Endothelial cell of umbilical vein (primary cell): ENCODE results near the gene CUL5. TPM values are rescaled to one million over a fixed set of nuclear protein-coding genes. Genes with fewer than 3 reads are reported as not detected.

Experiments used
- BruUV-seq: library from RNA; stranded (reverse); fragments of 400-500 nt; replicated peaks from 2 replicates; lab custom pipeline; 2021; lab: Mats Ljungman, UMichigan
- CTCF ChIA-PET: fragments of 300-600, 350-600 bp; sonication (Branson Sonifier 250); formaldehyde crosslinking; loops from one replicate; lab custom pipeline; 2021; ENCODE audit warnings: antibody characterized with exemption, inconsistent platforms; lab: Charles Lee
- POLR2A ChIA-PET: fragments of 300-600, 350-600 bp; sonication (Branson Sonifier 250); formaldehyde crosslinking; loops from one replicate; lab custom pipeline; 2021; ENCODE audit warnings: antibody characterized with exemption, inconsistent platforms; lab: Charles Lee
- DNase-seq: peaks from one replicate; pipeline ENCODE4 v3.0.0-alpha.2; 2011; ENCODE audit warnings: low read depth, low spot score
- FAIRE-seq: peaks from 2 replicates; lab custom pipeline; 2011; peaks lifted over from hg19 to GRCh38; lab: Jason Lieb, UNC
- H2AFZ ChIP-seq: 2 replicates; pipeline ENCODE4 v1.6.0; 2012; ENCODE audit warnings: low read depth, low read length, control low read depth, inconsistent platforms
- H3K27ac ChIP-seq: 2 replicates; pipeline ENCODE4 v1.5.1; 2011; ENCODE audit warnings: low read depth, mild to moderate bottlenecking, control low read depth, low read length, moderate library complexity; ENCODE audit not compliant: insufficient read depth
- H3K27me3 ChIP-seq, 2 experiments: 2 replicates each; pipeline versions ENCODE4 v1.6.0 to v1.6.1; 2011; ENCODE audit warnings: low read length in 2 of 2, mixed read lengths in 1 of 2; ENCODE audit not compliant: control insufficient read depth in 2 of 2, insufficient read depth in 2 of 2
- H3K36me3 ChIP-seq, 2 experiments: 2 replicates in 1 of 2; 3 replicates in 1 of 2; pipeline ENCODE4 v1.5.1; 2011; ENCODE audit warnings: low read length in 2 of 2, mild to moderate bottlenecking in 1 of 2, moderate library complexity in 1 of 2; ENCODE audit not compliant: control insufficient read depth in 2 of 2, insufficient read depth in 2 of 2; ENCODE audit errors: extremely low read depth in 1 of 2
- H3K4me1 ChIP-seq: 3 replicates; pipeline ENCODE4 v1.5.1; 2011; ENCODE audit warnings: mild to moderate bottlenecking, low read length; ENCODE audit not compliant: control insufficient read depth, insufficient read depth; ENCODE audit errors: extremely low read depth
- H3K4me2 ChIP-seq: 2 replicates; pipeline ENCODE4 v1.6.1; 2011; ENCODE audit warnings: low read length, control low read depth, mixed read lengths; ENCODE audit not compliant: insufficient read depth
- H3K4me3 ChIP-seq, 3 experiments: fragments of 200-600 bp in 1 of 3; sonication (generic), shearing (Covaris generic) in 1 of 3; replicated peaks in 1 of 3; 2 replicates each; pipeline ENCODE4 v1.5.1; 2011 to 2016; ENCODE audit warnings: control low read depth in 3 of 3, low read length in 3 of 3, mild to moderate bottlenecking in 2 of 3, inconsistent platforms in 1 of 3, low read depth in 1 of 3, moderate library complexity in 1 of 3; ENCODE audit not compliant: insufficient read depth in 1 of 3
- H3K79me2 ChIP-seq: 2 replicates; pipeline ENCODE4 v1.6.0; 2012; ENCODE audit warnings: low read length, inconsistent platforms; ENCODE audit not compliant: control insufficient read depth, insufficient read depth
- H3K9ac ChIP-seq: replicated peaks from 2 replicates; pipeline ENCODE3; 2011; ENCODE audit warnings: low read length, control low read depth; ENCODE audit not compliant: insufficient read depth; ENCODE audit errors: extremely low read depth
- H3K9me1 ChIP-seq: replicated peaks from 3 replicates; pipeline ENCODE4 v1.6.0; 2011; ENCODE audit warnings: mild to moderate bottlenecking, low read length; ENCODE audit not compliant: control insufficient read depth, insufficient read depth; ENCODE audit errors: extremely low read depth
- H3K9me3 ChIP-seq: replicated peaks from 2 replicates; pipeline ENCODE4 v1.5.1; 2012; ENCODE audit warnings: low read length, inconsistent platforms; ENCODE audit not compliant: control insufficient read depth, insufficient read depth
- H4K20me1 ChIP-seq: replicated peaks from 2 replicates; pipeline ENCODE3; 2011; ENCODE audit warnings: mild to moderate bottlenecking, low read length; ENCODE audit not compliant: control insufficient read depth, insufficient read depth; ENCODE audit errors: extremely low read depth
- CTCF ChIP-seq, 2 donors: IDR thresholded peaks; 1 replicate in 1 of 2; 2 replicates in 1 of 2; pipeline ENCODE4 v1.5.1; 2011; ENCODE audit warnings: low read length in 2 of 2, mild to moderate bottlenecking in 2 of 2, moderate library complexity in 2 of 2, control low read depth in 1 of 2, inconsistent platforms in 1 of 2, low read depth in 1 of 2; ENCODE audit not compliant: insufficient read depth in 1 of 2; ENCODE audit errors: extremely low read depth in 1 of 2
- EZH2 ChIP-seq: IDR thresholded peaks from 2 replicates; pipeline ENCODE4 v1.6.1; 2012; ENCODE audit warnings: borderline replicate concordance, low read depth, mild to moderate bottlenecking, moderate library complexity, low read length, inconsistent platforms; ENCODE audit not compliant: severe bottlenecking
- FOS ChIP-seq: IDR thresholded peaks from 2 replicates; pipeline ENCODE4 v1.6.1; 2011; ENCODE audit warnings: mild to moderate bottlenecking, low read length, moderate library complexity, borderline replicate concordance; ENCODE audit not compliant: insufficient read depth
- GATA2 ChIP-seq: IDR thresholded peaks from 2 replicates; pipeline ENCODE4 v1.7.0; 2011; ENCODE audit warnings: low read depth, mild to moderate bottlenecking, moderate library complexity, mixed read lengths, low read length; ENCODE audit not compliant: insufficient read length, insufficient read depth
- JUN ChIP-seq: IDR thresholded peaks from 2 replicates; pipeline ENCODE4 v1.6.1; 2011; ENCODE audit warnings: borderline replicate concordance, low read depth; ENCODE audit not compliant: insufficient read length, insufficient read depth
- MAX ChIP-seq: IDR thresholded peaks from 2 replicates; pipeline ENCODE4 v1.6.1; 2011; ENCODE audit not compliant: insufficient read depth, insufficient read length
- MYC ChIP-seq: IDR thresholded peaks from one replicate; pipeline ENCODE4 v1.6.1; 2011; ENCODE audit warnings: mild to moderate bottlenecking, low read depth, low read length
- POLR2A ChIP-seq: IDR thresholded peaks from 2 replicates; pipeline ENCODE4 v1.6.1; 2012; ENCODE audit warnings: low read depth, mild to moderate bottlenecking, control low read depth, low read length
- POLR2AphosphoS5 ChIP-seq: IDR thresholded peaks from 2 replicates; pipeline ENCODE4 v1.6.1; 2012; ENCODE audit warnings: low read depth, mild to moderate bottlenecking, control low read depth, low read length, moderate library complexity; ENCODE audit not compliant: insufficient read depth
- dilution Hi-C: fragments of 300-500 bp; cut with MboI; formaldehyde crosslinking; loops from one replicate; pipeline ENCODE4 v1.15.0; 2019; ENCODE audit warnings: low sequenced_read_pairs; ENCODE audit not compliant: extremely low pct_ligation_motif_present
- intact Hi-C: fragments of 100-400 bp; cut with micrococcal nuclease; formaldehyde crosslinking; loops from one replicate; pipeline ENCODE4 v1.10.0; 2022
- polyA plus RNA-seq, 4 experiments: library from polyadenylated mRNA; depleted of rRNA in 3 of 4; stranded (reverse) in 3 of 4; unstranded in 1 of 4; fragments of >200 nt; gene quantifications; 2 replicates each; pipeline versions ENCODE4 v1.2.1 to v1.2.3, GENCODE V29; 2011 to 2012; ENCODE audit warnings: missing spikeins in 1 of 4
- total RNA-seq: library from RNA; stranded (reverse); gene quantifications from 2 replicates; pipeline ENCODE4 v1.2.3, GENCODE V29; 2021

Gene CUL5
- total and polyA plus RNA-seq, 2 donors (not counting 3 experiments of a cell fraction or from before 2014, with no cell fraction given) = 9.9 to 36.6 TPM

GRCh38 chr11:108069947-108070346 is 61.2 kb downstream of the CUL5 start:
- Histone ChIP-seq H3K79me2 (peaks cover 2% of the 10 kb centered on the region), H3K9me3 (no peaks in the 10 kb centered on the region), H3K27me3 (no peaks in the 10 kb centered on the region), H3K9ac (no peak overlapping the region), H3K9me1 (no peaks in the 10 kb centered on the region), H2AFZ (no peak overlapping the region), H3K4me2 (no peak overlapping the region), H3K36me3 (peaks cover 4 to 5% of the 10 kb centered on the region in 2 experiments), H3K4me3 (no peak overlapping the region), H4K20me1 (no peaks in the 10 kb centered on the region), H3K4me1 (no peaks in the 10 kb centered on the region), H3K27ac (no peak overlapping the region)
- POLR2A ChIA-PET = no interaction called here
- intact Hi-C loops = no loop called here
- dilution Hi-C loops = no loop called here
- FAIRE-seq (no peak), DNase-seq (peak; percentile 29)
- TF ChIP-seq MYC (no peak), POLR2AphosphoS5 (no peak), JUN (no peak), POLR2A (no peak), EZH2 (no peak), CTCF (IDR thresholded peaks at IDR 0.05; ENCODE audit: extremely low read depth in 1 of 2, insufficient read depth in 1 of 2, low read depth in 1 of 2, low read length in 2 of 2) (no peak), GATA2 (no peak), FOS (no peak), MAX (no peak)
- CTCF ChIA-PET = interaction anchor here (0.9 to 1.6 kb wide), 3 partner anchors 14 to 61 kb away, joined by 3 to 5 read pairs (median 4); partner anchors contain the start of gene CUL5
- no TSS peak for BruUV-seq
